HEK293 (cell line): ENCODE results near the gene DLK1.

ENCODE experiments used
- CTCF ChIA-PET: fragments of 350-600 bp; formaldehyde crosslinking; extraction: SDS; loops from one replicate; lab custom pipeline; 2021; ENCODE audit warnings: antibody characterized with exemption; lab: Yijun Ruan, JAX
- POLR2A ChIA-PET: fragments of 300-600 bp; formaldehyde crosslinking; extraction: SDS; loops from one replicate; lab custom pipeline; 2020; ENCODE audit warnings: antibody characterized with exemption, inconsistent platforms; lab: Yijun Ruan, JAX
- H3K27ac ChIP-seq: fragments of 200-500 bp; sonication (Bioruptor generic); 2 replicates; pipeline ENCODE4 v1.5.1; 2014; ENCODE audit warnings: low read depth, low read length, control low read depth, inconsistent platforms; ENCODE audit errors: extremely low read depth
- H3K36me3 ChIP-seq, 2 experiments: fragments of 200-500 bp in 1 of 2; sonication (Bioruptor generic) in 1 of 2; 1 replicate in 1 of 2; 2 replicates in 1 of 2; pipeline ENCODE4 v1.5.1; 2014 to 2017; ENCODE audit warnings: inconsistent platforms in 2 of 2, low read length in 2 of 2; ENCODE audit not compliant: control insufficient read depth in 2 of 2, insufficient read depth in 1 of 2
- H3K4me1 ChIP-seq: fragments of 200-500 bp; sonication (Bioruptor generic); 2 replicates; pipeline ENCODE4 v1.5.1; 2014; ENCODE audit warnings: mild to moderate bottlenecking, low read length, inconsistent platforms; ENCODE audit not compliant: control insufficient read depth, insufficient read depth
- H3K4me3 ChIP-seq: 2 replicates; pipeline ENCODE4 v1.5.1; 2011; ENCODE audit warnings: low read depth, mild to moderate bottlenecking, control low read depth, low read length, moderate library complexity
- H3K9me3 ChIP-seq: fragments of 200-500 bp; sonication (Bioruptor generic); 2 replicates; pipeline ENCODE4 v1.5.1; 2014; ENCODE audit warnings: low read depth, low read length, inconsistent platforms; ENCODE audit not compliant: control insufficient read depth, insufficient read depth
- PRDM1 ChIP-seq: fragments of 450-650 bp; formaldehyde crosslinking; IDR thresholded peaks from 2 replicates; pipeline ENCODE4; 2016; ENCODE audit warnings: missing biosample characterization, missing genetic modification characterization
- SP2 ChIP-seq: fragments of 450-650 bp; formaldehyde crosslinking; IDR thresholded peaks from 2 replicates; pipeline ENCODE4 v1.5.1; 2016; ENCODE audit warnings: missing biosample characterization, missing genetic modification characterization
- ZFHX2 ChIP-seq: fragments of 450-650 bp; formaldehyde crosslinking; conservative IDR thresholded peaks from 2 replicates; pipeline ENCODE4 v1.5.1; 2016; ENCODE audit warnings: missing biosample characterization, missing genetic modification characterization
- ZIC2 ChIP-seq: fragments of 450-650 bp; formaldehyde crosslinking; IDR thresholded peaks from 2 replicates; pipeline ENCODE4 v1.5.1; 2016; ENCODE audit warnings: missing biosample characterization, missing genetic modification characterization
- ZNF132 ChIP-seq: fragments of 450-650 bp; formaldehyde crosslinking; IDR thresholded peaks from 2 replicates; pipeline ENCODE4 v1.5.1; 2017; ENCODE audit warnings: missing biosample characterization, missing genetic modification characterization, borderline replicate concordance
- ZNF175 ChIP-seq: fragments of 450-650 bp; formaldehyde crosslinking; IDR thresholded peaks from 2 replicates; pipeline ENCODE4 v1.5.1; 2016; ENCODE audit warnings: missing biosample characterization, missing genetic modification characterization
- ZNF19 ChIP-seq: fragments of 450-650 bp; formaldehyde crosslinking; IDR thresholded peaks from 2 replicates; pipeline ENCODE4; 2016; ENCODE audit warnings: missing biosample characterization, missing genetic modification characterization, low read depth
- ZNF223 ChIP-seq: fragments of 450-650 bp; formaldehyde crosslinking; IDR thresholded peaks from 2 replicates; pipeline ENCODE4 v1.5.1; 2016; ENCODE audit warnings: missing biosample characterization, missing genetic modification characterization
- ZNF354C ChIP-seq: fragments of 450-650 bp; formaldehyde crosslinking; IDR thresholded peaks from 2 replicates; pipeline ENCODE4 v1.5.1; 2016; ENCODE audit warnings: missing biosample characterization, missing genetic modification characterization, low read depth, borderline replicate concordance
- ZNF426 ChIP-seq: fragments of 450-650 bp; formaldehyde crosslinking; IDR thresholded peaks from 2 replicates; pipeline ENCODE4 v1.5.1; 2017; ENCODE audit warnings: missing biosample characterization, missing genetic modification characterization, mild to moderate bottlenecking, inconsistent platforms, moderate library complexity
- ZNF707 ChIP-seq: fragments of 450-650 bp; formaldehyde crosslinking; IDR thresholded peaks from 2 replicates; pipeline ENCODE4 v1.5.1; 2016; ENCODE audit warnings: missing biosample characterization, missing genetic modification characterization
- ZSCAN23 ChIP-seq: fragments of 450-650 bp; formaldehyde crosslinking; IDR thresholded peaks from 2 replicates; pipeline ENCODE4 v1.5.1; 2016; ENCODE audit warnings: missing biosample characterization, missing genetic modification characterization
- ZSCAN30 ChIP-seq: fragments of 450-650 bp; IDR thresholded peaks from 2 replicates; pipeline ENCODE4 v1.5.1; 2018; ENCODE audit warnings: missing biosample characterization, mild to moderate bottlenecking, missing genetic modification characterization, moderate library complexity
- TF ChIP-seq, protein P1 (sequence below): fragments of 450-650 bp; formaldehyde crosslinking; IDR thresholded peaks from 2 replicates; pipeline ENCODE4 v1.5.1; 2016; ENCODE audit warnings: missing biosample characterization, missing genetic modification characterization

DLK1 gene

GRCh38 chr14:100723830-100724437 lies 2.8 kb upstream of the DLK1 start:
- no peaks in the 10 kb centered on the region for H3K9me3 ChIP-seq
- H3K4me3 ChIP-seq = no peak overlapping the region
- no peak overlapping the region for H3K27ac ChIP-seq
- TF ChIP-seq SP2 (tag by site-specific recombination) (no peak), ZNF19 (tag by site-specific recombination) (no peak), ZFHX2 (tag by site-specific recombination) (no peak), ZSCAN23 (no peak), ZNF426 (tag by site-specific recombination) (no peak), ZNF132 (tag by site-specific recombination) (no peak), ZNF223 (tag by site-specific recombination) (no peak), ZNF354C (tag by site-specific recombination) (no peak), ZSCAN30 (tag by site-specific recombination) (no peak), PRDM1 (tag by site-specific recombination) (no peak)
- TF ChIP-seq, protein P1, sequence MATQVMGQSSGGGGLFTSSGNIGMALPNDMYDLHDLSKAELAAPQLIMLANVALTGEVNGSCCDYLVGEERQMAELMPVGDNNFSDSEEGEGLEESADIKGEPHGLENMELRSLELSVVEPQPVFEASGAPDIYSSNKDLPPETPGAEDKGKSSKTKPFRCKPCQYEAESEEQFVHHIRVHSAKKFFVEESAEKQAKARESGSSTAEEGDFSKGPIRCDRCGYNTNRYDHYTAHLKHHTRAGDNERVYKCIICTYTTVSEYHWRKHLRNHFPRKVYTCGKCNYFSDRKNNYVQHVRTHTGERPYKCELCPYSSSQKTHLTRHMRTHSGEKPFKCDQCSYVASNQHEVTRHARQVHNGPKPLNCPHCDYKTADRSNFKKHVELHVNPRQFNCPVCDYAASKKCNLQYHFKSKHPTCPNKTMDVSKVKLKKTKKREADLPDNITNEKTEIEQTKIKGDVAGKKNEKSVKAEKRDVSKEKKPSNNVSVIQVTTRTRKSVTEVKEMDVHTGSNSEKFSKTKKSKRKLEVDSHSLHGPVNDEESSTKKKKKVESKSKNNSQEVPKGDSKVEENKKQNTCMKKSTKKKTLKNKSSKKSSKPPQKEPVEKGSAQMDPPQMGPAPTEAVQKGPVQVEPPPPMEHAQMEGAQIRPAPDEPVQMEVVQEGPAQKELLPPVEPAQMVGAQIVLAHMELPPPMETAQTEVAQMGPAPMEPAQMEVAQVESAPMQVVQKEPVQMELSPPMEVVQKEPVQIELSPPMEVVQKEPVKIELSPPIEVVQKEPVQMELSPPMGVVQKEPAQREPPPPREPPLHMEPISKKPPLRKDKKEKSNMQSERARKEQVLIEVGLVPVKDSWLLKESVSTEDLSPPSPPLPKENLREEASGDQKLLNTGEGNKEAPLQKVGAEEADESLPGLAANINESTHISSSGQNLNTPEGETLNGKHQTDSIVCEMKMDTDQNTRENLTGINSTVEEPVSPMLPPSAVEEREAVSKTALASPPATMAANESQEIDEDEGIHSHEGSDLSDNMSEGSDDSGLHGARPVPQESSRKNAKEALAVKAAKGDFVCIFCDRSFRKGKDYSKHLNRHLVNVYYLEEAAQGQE (tag by site-specific recombination) = no peak
- TF ChIP-seq, all 188 proteins: peak for 0
- Histone ChIP-seq H3K36me3 (no peaks in the 10 kb centered on the region), H3K4me1 (no peaks in the 10 kb centered on the region)
- POLR2A ChIA-PET = no interaction called here
- CTCF ChIA-PET = no interaction called here

GRCh38 chr14:100724536-100724935 lies 2.2 kb upstream of the DLK1 start:
- POLR2A ChIA-PET = no interaction called here
- H3K4me1 ChIP-seq = no peaks in the 10 kb centered on the region

DNA sequence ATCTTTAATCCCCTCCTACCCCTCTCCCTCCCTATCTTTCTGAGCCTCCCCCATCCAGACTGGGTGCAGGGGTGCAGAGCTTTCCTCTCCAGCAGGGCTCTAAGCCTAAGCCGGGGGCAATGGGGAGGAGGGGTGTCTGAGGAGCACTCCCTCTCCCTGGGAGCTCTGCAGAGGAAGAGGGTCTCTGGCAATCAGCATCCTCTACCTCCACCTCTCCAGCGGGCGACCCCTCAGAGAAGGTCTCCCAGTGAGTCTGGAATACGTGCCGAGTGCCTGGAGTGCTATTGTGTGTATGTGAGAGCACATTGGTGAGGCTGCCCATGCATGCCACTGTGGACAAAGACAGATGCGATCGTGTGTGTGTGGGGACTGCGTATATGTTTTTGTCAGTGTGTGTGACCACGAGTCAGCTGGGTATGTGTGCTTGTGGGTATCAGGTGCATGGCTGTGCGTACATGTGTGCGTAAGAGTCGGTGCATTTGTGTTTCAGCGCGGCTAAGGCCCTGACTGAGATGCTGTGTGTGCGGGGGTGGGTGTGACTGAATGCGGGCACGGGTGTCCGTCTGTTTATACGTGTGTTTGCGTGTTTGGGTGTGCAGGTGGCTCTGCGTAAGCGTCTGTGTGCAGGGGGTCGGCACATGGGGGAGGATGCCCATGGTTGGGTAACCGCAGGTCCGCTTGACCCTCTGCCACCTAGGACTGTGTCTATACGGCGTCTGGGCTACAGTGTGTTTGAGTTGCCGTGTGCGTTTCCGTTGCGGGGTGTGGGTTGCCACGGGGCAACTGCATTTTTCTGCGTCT lies 905 bp upstream of the DLK1 start:
- POLR2A ChIA-PET = no interaction called here
- Histone ChIP-seq H3K36me3 (no peaks in the 10 kb centered on the region), H3K27ac (no peak overlapping the region), H3K4me1 (no peaks in the 10 kb centered on the region), H3K4me3 (no peak overlapping the region), H3K9me3 (no peaks in the 10 kb centered on the region)
- TF ChIP-seq ZNF175 (tag by site-specific recombination) = no peak
- peak; percentile 19; the same call in 1 of the 2 replicates for TF ChIP-seq ZFHX2 (tag by site-specific recombination)
- CTCF ChIA-PET = interaction anchor here (0.6 kb wide), 1 partner anchor 647 kb away, joined by 4 read pairs; no protein-coding TSS in a partner anchor

More at GRCh38 chr14:100724536-100724935, 2.2 kb upstream of the DLK1 start:
- Histone ChIP-seq H3K27ac (no peak overlapping the region), H3K36me3 (no peaks in the 10 kb centered on the region), H3K4me3 (no peak overlapping the region), H3K9me3 (no peaks in the 10 kb centered on the region)
- peak; percentile 52 for TF ChIP-seq ZIC2 (tag by site-specific recombination)
- TF ChIP-seq ZNF707 (tag by site-specific recombination) = no peak
- CTCF ChIA-PET = no interaction called here
